RWPE2 (cell line): Measurements from ENCODE around the gene KANK3.

Experiments used
- ATAC-seq: fragments of 200-7000 bp; cut with Tn5 transposase; 3 replicates; pipeline ENCODE4 v1.9.1; 2021; ENCODE audit warnings: low read depth
- DNase-seq: peaks from one replicate; pipeline ENCODE4 v3.0.0-alpha.2; 2020; ENCODE audit warnings: low spot score
- H3K27ac ChIP-seq: fragments of 450-650 bp; 2 replicates; pipeline ENCODE4 v1.5.1; 2017; ENCODE audit warnings: mild to moderate bottlenecking; ENCODE audit not compliant: poor library complexity, severe bottlenecking
- H3K27me3 ChIP-seq: fragments of 250-450 bp; sonication (Bioruptor Pico); 2 replicates; pipeline ENCODE4 v1.5.1; 2021; ENCODE audit warnings: mild to moderate bottlenecking, moderate library complexity; ENCODE audit not compliant: insufficient read depth, poor library complexity, severe bottlenecking
- H3K36me3 ChIP-seq: fragments of 250-450 bp; sonication (Bioruptor Pico); 2 replicates; pipeline ENCODE4 v1.5.1; 2020; ENCODE audit warnings: low read depth, mild to moderate bottlenecking, moderate library complexity
- H3K4me1 ChIP-seq: fragments of 250-450 bp; sonication (Bioruptor Pico); 2 replicates; pipeline ENCODE4 v1.5.1; 2021; ENCODE audit warnings: mild to moderate bottlenecking, moderate library complexity; ENCODE audit not compliant: insufficient read depth, poor library complexity, severe bottlenecking
- H3K4me3 ChIP-seq: fragments of 250-450 bp; sonication (Bioruptor Pico); 2 replicates; pipeline ENCODE4 v1.5.1; 2021; ENCODE audit warnings: mild to moderate bottlenecking, moderate library complexity; ENCODE audit not compliant: severe bottlenecking
- H3K9me3 ChIP-seq: fragments of 250-450 bp; sonication (Bioruptor Pico); 2 replicates; pipeline ENCODE4 v1.5.1; 2021; ENCODE audit warnings: mild to moderate bottlenecking, moderate library complexity; ENCODE audit not compliant: severe bottlenecking
- CTCF ChIP-seq: fragments of 450-650 bp; IDR thresholded peaks from one replicate; pipeline ENCODE4 v1.5.1; 2017; ENCODE audit warnings: mild to moderate bottlenecking, moderate library complexity; ENCODE audit not compliant: poor library complexity, severe bottlenecking

The KANK3 gene

GRCh38 chr19:8342684-8343482, at the start of gene KANK3:
TSS of gene KANK3 (minus strand) at chr19:8343262. CDS start at chr19:8337828, 5,434 bp downstream.
- Histone ChIP-seq H3K9me3 (no peaks in the 10 kb centered on the region), H3K4me3 (peak within 1 kb of the TSS; percentile 41), H3K27me3 (no peaks in the 10 kb centered on the region), H3K4me1 (no peaks in the 10 kb centered on the region), H3K36me3 (no peaks in the 10 kb centered on the region), H3K27ac (no peak within 1 kb of the TSS)
- peak; percentile 95 for DNase-seq
- no peak for TF ChIP-seq CTCF
- ATAC-seq: peak; percentile 99

- TF ChIP-seq CTCF: no peak
- no peaks in the 10 kb centered on the region for H3K9me3 ChIP-seq
- H3K4me1 ChIP-seq: peaks cover 20% of the 10 kb centered on the region
- H3K27ac ChIP-seq: peak overlapping the region; percentile 88
- ATAC-seq: no peak
- H3K4me3 ChIP-seq: no peak overlapping the region
- 0 out of 2 replicates have a peak, but pooled peaks cover 6% of the 10 kb centered on the region for H3K36me3 ChIP-seq
- H3K27me3 ChIP-seq: no peaks in the 10 kb centered on the region
- no peak for DNase-seq
Measured at GRCh38 chr19:8392017-8392591, 49.0 kb upstream of the KANK3 start.

GRCh38 chr19:8391198-8392016, 48.3 kb upstream of the KANK3 start:
- DNase-seq (no peak), ATAC-seq (no peak)
- H3K9me3 ChIP-seq: no peaks in the 10 kb centered on the region
- H3K4me1 ChIP-seq: peaks cover 15% of the 10 kb centered on the region
- TF ChIP-seq CTCF: no peak
- H3K36me3 ChIP-seq: 0 out of 2 replicates have a peak, but pooled peaks cover 6% of the 10 kb centered on the region
- H3K27me3 ChIP-seq: no peaks in the 10 kb centered on the region
- peak overlapping the region; percentile 10 for H3K4me3 ChIP-seq
- peak overlapping the region; percentile 88 for H3K27ac ChIP-seq

- Histone ChIP-seq H3K36me3 (0 out of 2 replicates have a peak, but pooled peaks cover 3% of the 10 kb centered on the region), H3K27ac (peak overlapping the region; percentile 88), H3K4me1 (peaks cover 18% of the 10 kb centered on the region), H3K9me3 (no peaks in the 10 kb centered on the region), H3K27me3 (no peaks in the 10 kb centered on the region), H3K4me3 (peak overlapping the region; percentile 97)
- DNase-seq: peak; percentile 92
- TF ChIP-seq CTCF: no peak
- peak; percentile 40 for ATAC-seq
Measured at GRCh38 chr19:8390617-8390981, 47.5 kb upstream of the KANK3 start.
